ENCODE results near the gene AMZ2. TPM values are rescaled to one million over a fixed set of nuclear protein-coding genes. Genes with fewer than 3 reads are reported as not detected.

Gene AMZ2
- total RNA-seq, 1 experiment from 2014 or later, result 72.6 TPM

GRCh38 chr17:68290955-68291835 is 43.4 kb downstream of the AMZ2 start, which contains the start of the genes ARSG and SLC16A6:
Gene ARSG (plus strand): TSS chr17:68291495. CDS start chr17:68307494, 15,999 bp downstream.
Gene SLC16A6 (minus strand): TSS chr17:68291127. CDS start chr17:68278320, 12,807 bp downstream.
- peak; percentile 92 for DNase-seq (ENCODE audit: low read depth)

GRCh38 chr17:68291836-68292688 is 44.2 kb downstream of the AMZ2 start:
- peak; percentile 87 for DNase-seq (ENCODE audit: low read depth)

DNA sequence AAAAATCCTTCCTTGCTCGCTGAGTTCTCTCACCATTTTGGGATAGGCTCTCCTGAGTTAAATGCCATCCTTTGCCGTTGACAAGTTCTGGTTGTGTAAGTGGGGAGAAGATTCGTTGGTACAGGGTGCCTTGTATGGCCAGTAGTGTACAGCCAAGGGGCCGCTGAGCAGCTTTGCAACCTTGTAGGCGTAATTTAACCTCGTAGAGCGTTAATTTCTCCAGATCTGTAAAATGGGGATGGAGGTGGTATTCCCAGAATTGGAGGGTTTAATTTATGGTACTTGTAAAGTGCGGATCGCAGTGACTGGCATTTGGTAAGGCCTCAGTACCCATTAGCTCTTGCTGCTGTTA is 44.8 kb downstream of the AMZ2 start:
- no peak for DNase-seq (ENCODE audit: low read depth)

DNA sequence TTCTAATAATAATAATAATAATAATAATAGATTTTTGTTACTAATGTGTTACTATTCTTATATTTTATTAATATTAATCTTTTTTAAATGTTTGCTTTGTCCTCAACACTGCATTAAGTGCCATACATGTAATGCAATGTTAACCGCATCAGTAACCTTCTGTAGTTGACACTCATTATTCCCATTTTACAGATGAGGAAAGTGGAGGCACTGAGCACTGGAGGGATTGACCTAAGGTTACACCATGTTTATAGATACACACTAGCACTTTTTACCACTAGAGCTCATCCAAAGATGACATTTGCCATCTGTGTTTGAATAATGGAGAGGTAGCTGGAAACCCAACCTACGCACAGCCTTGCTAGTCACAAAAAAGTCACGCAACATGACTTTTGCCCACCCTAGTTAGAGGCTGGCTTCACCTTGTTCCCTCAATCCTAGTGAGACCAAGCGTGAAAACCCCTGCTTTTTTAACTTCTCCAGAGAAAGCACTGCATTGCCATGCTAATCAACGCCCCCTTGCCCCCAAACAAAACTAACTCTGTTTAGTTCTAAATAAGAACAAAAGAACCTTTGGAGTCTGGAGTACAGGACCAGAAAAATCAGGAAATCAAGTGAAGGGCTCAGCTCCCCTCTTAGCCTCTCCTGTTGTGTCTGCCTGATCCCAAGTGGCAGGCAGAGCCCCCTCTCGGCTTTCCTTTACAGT is 45.8 kb downstream of the AMZ2 start:
- no peak for DNase-seq (ENCODE audit: low read depth)

GRCh38 chr17:68294196-68294555 is 46.3 kb downstream of the AMZ2 start:
- DNase-seq (ENCODE audit: low read depth), result no peak

DNA sequence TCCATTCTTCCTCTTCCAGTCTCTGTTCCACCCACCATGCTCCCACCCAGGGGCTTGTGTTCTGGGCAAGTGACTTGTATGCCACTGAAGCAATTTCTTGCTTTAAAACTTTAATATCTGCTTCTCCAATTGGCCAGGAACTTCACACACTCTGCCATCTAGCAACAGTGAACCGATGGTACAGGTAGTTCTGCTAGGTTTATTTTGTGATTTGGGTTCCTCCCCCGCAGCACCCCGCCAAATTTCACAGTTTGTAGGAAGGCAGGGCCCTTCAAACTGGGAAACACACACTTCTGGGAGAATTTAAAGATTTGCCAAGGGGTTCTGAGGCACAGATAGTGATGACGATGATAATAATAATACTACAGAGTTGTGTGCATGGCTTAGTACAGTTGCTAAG is 46.8 kb downstream of the AMZ2 start:
- DNase-seq (ENCODE audit: low read depth), result no peak

GRCh38 chr17:68295086-68295485 is 47.2 kb downstream of the AMZ2 start:
- DNase-seq (ENCODE audit: low read depth), result no peak

DNA sequence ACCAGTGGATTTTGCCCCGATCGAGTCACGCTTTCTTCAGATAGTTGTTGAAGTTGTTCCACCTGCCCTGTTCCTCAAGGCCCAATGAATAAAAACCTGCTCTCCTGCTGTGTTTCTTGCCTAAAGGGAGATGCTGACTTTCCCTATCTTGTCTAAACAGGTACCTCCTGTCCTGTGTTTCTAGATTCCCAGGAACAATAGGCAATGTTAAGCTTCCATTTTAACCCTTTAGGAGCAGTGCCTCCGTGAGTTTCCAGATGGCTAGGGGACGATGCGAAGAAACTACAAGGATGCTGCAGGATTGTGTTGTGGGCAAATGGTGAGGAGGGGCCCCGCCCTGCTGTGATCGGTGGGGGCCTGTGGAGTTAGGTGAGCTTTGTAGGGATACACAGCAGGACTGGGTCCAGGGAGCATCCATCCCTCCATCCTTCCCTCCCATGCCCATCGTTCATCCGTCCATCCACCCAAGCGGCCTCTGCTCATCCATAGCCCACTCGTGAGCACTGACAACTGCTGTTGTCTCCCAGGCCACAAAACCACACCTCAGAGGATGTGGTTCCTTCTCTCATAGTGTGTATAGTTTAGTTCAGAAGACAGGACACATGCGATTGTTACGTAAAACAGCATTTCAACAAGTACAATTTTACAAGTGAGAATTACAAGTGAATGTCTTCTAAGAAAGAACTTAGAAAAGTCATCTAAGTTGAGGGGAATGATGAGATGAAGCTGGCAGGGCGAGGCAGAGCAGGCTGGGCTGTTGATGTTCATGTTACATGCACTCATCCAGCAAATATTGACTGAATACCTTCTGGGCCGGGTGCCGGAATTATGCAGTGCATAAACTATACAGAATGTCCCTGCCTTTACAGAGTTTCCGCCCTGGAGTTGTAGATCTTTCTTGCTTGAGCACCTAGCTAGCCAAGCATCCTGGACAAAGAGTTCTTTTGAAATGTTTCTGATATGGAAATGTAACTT is 48.7 kb downstream of the AMZ2 start:
- no peak for DNase-seq (ENCODE audit: low read depth)

DNA sequence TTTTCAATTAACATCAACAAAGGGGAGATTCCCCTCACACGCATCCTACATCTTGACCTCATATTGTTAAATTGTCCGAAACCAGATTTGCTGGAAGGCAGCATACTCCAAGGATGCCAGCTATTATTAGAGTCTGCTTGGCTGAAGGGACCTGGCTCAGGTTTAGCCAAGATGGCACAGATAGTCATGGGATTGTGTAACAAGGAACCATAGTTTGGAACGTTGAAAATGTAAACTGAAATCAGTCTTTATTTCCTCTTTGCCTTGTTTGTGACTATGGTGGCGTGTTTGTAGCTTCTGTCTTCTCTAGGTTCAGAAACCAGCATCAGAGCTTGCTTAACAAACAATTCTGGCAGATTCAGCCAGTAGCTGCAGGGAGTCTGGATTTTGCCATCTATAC is 49.4 kb downstream of the AMZ2 start:
- DNase-seq (ENCODE audit: low read depth), result no peak

DNA sequence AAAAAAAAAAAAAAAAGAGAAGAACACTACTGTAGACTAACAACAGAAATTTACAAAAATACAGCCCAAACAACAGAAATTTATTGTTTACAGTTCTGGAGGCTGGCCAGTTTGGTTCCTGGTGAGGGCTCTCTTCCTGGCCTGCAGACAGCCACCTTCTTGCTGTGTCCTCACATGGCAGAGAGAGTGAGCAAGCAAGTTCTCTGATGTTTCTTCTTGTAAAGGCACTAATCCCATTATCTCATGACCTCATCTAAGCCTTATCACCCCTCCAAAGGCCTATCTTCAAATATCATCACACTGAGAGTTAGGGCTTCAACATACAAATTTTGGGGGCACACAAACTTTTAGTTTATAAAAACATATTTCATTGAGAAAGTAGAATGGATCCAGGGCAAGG is 50.8 kb downstream of the AMZ2 start:
- DNase-seq (ENCODE audit: low read depth), result no peak

DNA sequence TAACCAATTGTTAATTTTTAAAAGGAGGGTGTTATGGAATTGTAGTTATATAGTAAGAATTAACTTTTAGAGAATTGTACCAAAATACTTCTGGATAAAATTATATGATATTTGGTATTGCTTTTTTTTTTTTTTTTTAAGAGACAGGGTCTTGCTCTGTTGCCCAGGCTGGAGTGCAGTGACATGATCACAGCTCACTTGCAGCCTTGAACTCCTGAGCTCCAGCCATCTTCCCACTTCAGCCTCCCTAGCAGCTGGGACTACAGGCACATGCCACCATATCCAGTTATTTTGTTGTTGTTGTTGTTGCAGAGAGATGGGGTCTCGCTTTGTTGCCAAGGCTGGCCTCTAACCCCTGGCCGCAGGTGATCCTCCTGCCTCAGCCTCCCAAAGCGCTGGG is 52.0 kb downstream of the AMZ2 start:
- no peak for DNase-seq (ENCODE audit: low read depth)

DNA sequence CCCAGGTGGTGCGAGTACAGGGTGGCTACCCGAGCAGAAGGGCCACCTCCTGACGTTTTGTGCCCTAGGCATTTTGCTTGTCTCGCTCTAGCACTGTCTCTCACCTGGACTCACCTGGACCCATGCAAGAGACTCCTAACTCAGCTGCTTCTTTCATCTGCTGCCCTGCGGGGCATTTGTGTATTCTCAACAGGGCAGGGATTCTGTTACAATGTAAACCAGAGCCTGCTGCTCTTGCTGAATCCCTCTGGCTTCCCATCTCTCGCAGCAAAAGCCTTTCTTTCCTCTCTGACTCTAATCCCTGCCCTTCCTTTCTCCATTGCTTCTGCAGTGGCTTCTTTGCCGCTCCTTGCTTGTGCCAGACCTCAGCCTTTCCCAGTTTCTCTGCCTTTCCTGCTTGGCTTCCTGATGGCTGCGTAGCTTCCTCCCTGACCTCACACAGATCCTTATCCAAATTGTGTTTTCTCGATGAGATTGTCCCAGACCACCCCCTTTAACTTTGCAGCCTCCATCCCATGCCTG is 53.7 kb downstream of the AMZ2 start:
- DNase-seq (ENCODE audit: low read depth), result no peak

GRCh38 chr17:68302066-68302564 is 54.3 kb downstream of the AMZ2 start:
- no peak for DNase-seq (ENCODE audit: low read depth)

DNA sequence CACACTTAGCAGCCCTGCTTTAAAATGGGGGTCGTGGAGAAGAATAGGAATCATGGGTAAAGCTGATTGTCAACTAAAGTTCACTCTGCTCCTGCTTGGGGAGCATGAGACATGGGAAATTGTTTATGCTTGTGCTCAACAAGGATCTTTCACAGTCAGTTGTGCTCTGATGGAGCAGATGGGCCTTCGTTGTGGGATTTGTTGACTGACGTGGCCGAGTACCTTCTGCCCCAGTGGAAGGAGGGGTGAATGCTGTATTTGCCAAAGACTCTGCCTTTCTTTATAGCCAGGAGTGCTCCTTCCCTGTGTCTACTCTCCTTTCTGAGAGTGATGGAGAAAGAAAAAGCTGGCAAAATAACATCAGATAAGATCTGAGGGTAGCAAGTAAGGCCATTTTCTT is 54.8 kb downstream of the AMZ2 start:
- DNase-seq (ENCODE audit: low read depth), result no peak

GRCh38 chr17:68304706-68305105 is 56.9 kb downstream of the AMZ2 start:
- no peak for DNase-seq (ENCODE audit: low read depth)

DNA sequence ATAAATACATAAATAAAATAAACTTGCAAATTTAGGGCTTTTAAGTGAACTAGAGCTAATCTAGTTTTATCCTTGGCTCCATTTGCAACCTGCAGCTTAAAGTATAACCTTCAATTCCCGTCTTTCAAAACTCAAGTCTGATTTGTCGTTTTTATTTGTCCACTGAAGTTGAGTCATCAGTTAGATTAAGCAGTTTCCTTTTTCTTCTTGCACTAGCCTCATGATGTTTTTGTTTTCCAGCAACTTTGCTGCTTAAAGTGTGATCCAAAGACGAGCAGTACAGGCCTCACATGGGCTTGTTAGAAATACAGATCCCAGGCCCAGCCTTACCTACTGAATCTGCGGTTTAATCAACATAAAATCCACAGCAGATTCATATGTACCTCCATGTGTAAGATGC is 57.3 kb downstream of the AMZ2 start:
- DNase-seq (ENCODE audit: low read depth), result no peak

All from Daoy (cell line).